ENCODE measurements around the gene TBRG4.

DNA sequence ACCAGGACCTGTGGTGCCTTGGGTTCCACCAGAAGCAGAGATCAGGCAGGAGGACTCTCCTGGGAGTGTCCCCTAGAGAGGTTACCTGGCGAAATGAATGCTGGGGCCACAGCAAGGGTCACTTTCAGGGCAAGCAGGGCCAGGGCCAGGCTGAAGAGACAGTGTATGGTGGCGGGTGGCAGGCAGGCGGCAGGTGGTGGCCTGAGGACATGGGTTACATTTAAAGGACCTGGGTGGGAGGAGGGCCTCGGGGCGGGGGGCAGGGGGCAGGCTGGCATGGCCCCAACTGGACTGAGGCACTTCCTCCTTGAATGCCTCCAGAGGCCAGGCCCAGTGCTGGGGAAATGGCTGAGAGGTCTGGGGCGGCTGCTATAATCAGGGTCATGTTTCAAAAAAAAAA, 14.7 kb upstream of the TBRG4 start:
- TF ChIP-seq, protein P1, sequence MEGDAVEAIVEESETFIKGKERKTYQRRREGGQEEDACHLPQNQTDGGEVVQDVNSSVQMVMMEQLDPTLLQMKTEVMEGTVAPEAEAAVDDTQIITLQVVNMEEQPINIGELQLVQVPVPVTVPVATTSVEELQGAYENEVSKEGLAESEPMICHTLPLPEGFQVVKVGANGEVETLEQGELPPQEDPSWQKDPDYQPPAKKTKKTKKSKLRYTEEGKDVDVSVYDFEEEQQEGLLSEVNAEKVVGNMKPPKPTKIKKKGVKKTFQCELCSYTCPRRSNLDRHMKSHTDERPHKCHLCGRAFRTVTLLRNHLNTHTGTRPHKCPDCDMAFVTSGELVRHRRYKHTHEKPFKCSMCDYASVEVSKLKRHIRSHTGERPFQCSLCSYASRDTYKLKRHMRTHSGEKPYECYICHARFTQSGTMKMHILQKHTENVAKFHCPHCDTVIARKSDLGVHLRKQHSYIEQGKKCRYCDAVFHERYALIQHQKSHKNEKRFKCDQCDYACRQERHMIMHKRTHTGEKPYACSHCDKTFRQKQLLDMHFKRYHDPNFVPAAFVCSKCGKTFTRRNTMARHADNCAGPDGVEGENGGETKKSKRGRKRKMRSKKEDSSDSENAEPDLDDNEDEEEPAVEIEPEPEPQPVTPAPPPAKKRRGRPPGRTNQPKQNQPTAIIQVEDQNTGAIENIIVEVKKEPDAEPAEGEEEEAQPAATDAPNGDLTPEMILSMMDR (conservative IDR thresholded peaks at IDR 0.05; ENCODE audit: low read depth, low read length) = no peak
- TF ChIP-seq EZH2phosphoT487 (IDR thresholded peaks at IDR 0.05; ENCODE audit: borderline replicate concordance, low read length) = no peak
